GM12801 (cell line): ENCODE measurements around the gene PXDN.

Source experiments
- CTCF ChIP-seq: IDR thresholded peaks from one replicate; pipeline ENCODE4 v1.5.1; 2011; ENCODE audit warnings: control low read depth; ENCODE audit not compliant: insufficient read length; ENCODE audit errors: extremely low read depth

The PXDN gene

GRCh38 chr2:1701556-1702185 is 42.6 kb downstream of the PXDN start:
- TF ChIP-seq CTCF, result no peak

- no peak for TF ChIP-seq CTCF
Observed at GRCh38 chr2:1701020-1701419, 43.3 kb downstream of the PXDN start.

DNA sequence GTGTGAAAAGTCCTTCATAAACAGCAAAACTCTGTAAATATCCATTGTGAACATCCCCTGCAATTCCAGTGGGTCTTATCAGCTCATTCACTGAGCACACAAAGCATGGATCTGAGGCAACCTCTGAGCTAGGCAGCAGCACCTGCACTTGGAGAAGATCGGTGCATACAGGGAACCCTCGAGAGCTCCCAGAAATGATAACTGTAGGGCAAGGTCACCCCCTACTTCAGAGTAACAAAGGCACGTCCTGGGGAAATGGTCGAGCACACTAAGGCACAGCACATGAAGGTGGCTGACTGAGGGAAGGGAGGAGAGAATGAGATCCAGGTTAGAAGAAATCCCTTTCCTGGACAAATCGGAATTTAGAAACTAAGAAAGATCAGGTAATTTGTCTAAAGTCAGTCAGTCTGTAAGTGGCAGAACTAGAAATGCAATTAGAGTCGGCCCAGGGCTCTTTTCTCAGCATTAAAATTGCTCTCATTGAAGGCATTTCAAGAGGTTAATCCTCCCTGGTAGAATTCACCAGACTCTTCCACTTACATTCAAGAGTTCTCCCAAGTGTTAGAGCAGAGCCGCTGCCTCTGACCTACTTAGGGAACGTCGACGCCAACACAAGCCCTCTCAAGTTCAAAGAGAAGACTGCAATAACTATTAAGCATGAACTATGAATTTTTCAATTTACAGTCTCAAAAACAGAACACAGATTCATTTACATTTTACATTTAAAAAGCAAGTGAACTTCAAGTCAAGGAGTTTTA is 45.9 kb downstream of the PXDN start:
- no peak for TF ChIP-seq CTCF

DNA sequence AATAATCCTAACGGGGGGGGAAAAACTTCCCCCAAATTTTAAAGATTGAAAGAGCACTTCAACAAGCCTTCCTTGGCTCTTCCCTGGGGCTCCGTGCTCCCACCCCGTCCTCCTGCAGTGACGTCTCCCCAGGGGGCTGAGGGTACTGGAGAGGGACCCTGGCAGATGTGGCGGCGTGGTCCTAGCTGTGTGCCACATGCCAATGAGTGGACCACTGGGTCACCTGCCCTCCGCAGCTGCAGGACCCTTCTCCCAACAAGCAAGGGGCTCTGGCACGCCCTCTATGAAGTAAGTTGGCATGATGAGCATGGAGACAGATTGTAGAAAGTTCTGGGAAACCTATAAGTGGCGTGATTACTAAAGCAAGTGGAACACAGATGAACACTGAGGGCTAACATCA is 46.7 kb downstream of the PXDN start:
- no peak for TF ChIP-seq CTCF

GRCh38 chr2:1696472-1696871 is 47.8 kb downstream of the PXDN start:
- TF ChIP-seq CTCF, result no peak

DNA sequence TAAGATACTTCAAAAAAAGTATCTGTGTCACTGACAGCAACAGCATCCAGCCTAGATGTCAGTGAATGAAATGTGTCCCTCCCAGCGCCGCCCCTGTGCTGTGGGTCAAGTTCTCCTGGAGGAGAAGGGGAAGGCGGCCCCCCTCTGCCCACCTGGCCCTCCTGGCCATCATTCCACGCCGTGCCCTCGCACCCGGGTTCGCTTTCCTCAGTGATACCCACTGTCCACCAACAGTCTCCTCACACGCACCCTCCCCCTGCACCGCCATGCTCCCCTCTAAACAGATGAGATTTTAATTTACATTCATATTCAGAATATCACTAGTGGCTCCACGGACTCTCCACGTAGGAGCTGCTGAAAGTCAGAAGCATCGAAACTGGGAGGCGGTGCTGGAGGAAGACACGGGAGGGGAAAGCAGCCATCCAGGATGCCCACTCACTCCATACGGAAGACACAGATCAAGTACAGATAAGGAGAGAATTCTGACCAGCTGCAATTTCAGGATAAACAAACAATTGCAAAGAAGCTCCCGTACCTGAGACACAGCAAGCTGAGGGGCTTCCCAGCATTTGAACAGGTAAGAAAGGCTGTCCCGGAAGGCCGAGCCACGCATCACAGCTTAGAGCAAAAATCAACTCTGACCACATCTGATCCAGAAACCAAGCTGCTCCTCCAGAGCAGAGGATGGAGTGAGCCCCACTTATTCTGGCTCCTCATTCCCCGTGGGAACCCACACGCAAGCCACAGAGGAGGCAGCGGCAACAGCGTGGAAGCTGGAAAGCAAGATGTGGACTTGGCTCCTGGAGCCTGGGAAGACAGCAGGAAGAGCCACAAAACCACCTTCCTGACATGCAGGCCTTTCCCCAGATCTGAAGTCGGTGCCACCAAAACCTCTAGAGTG is 49.7 kb downstream of the PXDN start:
- no peak for TF ChIP-seq CTCF

DNA sequence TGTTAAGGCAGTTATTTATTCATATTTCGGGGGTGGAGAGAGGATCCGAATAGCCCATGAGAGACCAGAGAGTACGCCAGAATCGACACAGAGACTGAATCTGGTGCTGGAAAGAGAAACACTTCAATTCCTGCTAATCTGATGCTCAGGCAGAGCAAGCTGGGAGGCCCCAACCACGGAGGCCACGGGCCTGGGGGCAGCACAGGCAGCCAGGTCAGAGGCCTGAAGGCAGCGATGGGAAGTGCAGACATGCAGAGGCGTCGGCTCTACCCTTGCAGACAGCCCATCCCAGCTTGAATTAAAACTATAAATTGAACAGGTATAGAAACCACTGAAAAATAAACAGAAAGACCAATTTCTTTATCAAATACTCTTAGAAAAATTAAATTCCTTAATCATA is 50.6 kb downstream of the PXDN start:
- no peak for TF ChIP-seq CTCF
